LNCaP clone FGC (cell line): ENCODE results near the gene PRKCE.

Experiments
- DNase-seq: peaks from one replicate; pipeline ENCODE4 v3.0.0-alpha.2; 2011; ENCODE audit warnings: low read depth
- H3K4me3 ChIP-seq: 2 replicates; pipeline ENCODE4 v1.5.1; 2011; ENCODE audit warnings: mild to moderate bottlenecking, low read depth, low read length, control low read depth
- CTCF ChIP-seq: IDR thresholded peaks from 2 replicates; pipeline ENCODE4 v1.5.1; 2012; ENCODE audit warnings: mild to moderate bottlenecking; ENCODE audit not compliant: control insufficient read depth, insufficient read depth; ENCODE audit errors: extremely low read depth

Gene PRKCE

DNA sequence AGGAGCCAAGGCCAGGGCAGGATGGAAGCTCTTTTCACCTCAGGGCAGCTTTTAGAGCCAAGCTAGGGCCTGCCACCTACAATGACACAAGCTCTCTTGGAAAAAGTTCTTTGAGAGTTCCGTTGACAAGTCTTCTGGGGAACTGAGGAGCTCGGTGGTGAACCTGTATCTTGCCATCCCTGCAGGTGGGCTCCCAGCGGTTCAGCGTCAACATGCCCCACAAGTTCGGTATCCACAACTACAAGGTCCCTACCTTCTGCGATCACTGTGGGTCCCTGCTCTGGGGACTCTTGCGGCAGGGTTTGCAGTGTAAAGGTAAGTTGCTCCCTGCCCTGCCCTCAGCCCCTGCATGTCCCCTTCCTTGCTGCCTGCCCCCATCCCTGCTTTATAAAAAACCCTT is 332.9 kb downstream of the PRKCE start:
- no peak for TF ChIP-seq CTCF
- no peak for DNase-seq

DNA sequence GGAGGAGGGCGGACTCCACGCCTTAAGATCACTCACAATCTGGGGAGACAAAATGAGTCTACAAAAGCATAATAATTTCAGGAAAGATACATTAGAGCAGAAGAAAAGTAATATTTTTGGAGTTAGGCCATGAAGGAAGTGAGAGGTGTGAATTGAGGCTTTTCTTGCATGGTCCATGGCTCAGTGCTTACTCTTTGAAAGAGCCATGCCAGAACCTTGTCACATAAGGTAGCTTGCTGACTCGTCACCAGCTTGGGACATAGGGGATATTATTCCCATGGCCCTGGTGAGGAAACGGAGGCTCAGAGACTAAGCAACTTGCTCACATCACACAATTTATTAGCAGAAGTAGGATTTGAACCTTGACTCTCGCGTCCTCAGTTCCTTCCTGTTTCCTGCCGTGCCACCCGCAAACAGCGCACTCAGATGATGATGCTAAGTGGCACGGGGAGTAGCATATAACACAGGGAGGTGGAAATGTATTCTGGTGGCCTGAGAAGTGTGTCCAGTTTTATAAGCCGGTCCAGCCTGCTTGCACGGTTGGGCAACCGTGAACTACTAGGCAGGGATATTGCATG is 333.5 kb downstream of the PRKCE start:
- no peak for TF ChIP-seq CTCF
- H3K4me3 ChIP-seq = no peak overlapping the region
- DNase-seq = no peak

More for the DNA sequence above, 332.9 kb downstream of the PRKCE start:
- no peak overlapping the region for H3K4me3 ChIP-seq

DNA sequence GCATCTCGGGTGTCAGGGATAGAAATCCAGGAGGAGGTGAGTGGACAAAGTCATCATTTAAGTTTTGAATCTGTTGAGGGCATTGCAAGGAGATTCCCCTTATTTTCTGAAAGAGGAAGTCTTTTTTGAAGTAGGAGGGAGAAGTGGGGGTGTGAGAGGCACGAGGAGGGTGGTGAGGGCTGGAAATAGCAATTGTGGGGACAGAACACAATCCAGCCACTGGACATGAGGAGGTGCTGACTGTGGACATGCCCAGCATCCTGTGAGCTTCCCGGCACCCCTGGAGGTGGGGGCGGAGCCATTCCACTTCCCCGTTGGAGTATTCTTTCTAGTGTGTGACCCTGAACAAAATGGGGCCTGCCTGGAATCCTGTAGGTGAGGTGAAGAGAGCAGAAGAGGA is 335.0 kb downstream of the PRKCE start:
- no peak overlapping the region for H3K4me3 ChIP-seq
- no peak for DNase-seq
- TF ChIP-seq CTCF = no peak

DNA sequence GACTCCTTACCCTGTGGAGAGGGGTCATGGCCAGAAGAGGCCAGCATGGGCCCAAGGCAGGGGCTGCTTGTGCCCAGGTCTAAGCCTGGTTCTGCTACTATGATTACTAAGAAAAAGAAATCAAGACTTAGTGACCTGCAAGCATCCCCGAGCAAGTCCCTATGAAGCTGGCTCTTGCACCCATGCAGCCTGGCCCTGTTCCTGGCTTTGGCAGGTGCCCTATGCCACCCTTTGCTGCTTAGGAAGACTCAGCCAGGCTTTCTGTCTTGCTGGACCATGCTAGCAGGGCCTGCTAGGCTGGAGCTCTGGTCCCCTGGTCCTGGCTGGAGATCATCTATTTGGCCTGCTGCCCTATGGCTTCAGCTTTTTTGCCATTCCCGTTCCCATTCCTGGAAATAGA is 336.4 kb downstream of the PRKCE start:
- DNase-seq = no peak
- TF ChIP-seq CTCF = no peak

GRCh38 chr2:45988879-45989278 is 337.4 kb downstream of the PRKCE start:
- TF ChIP-seq CTCF = no peak
- H3K4me3 ChIP-seq = no peak overlapping the region
- no peak for DNase-seq

More for the DNA sequence above, 336.4 kb downstream of the PRKCE start:
- H3K4me3 ChIP-seq = no peak overlapping the region

DNA sequence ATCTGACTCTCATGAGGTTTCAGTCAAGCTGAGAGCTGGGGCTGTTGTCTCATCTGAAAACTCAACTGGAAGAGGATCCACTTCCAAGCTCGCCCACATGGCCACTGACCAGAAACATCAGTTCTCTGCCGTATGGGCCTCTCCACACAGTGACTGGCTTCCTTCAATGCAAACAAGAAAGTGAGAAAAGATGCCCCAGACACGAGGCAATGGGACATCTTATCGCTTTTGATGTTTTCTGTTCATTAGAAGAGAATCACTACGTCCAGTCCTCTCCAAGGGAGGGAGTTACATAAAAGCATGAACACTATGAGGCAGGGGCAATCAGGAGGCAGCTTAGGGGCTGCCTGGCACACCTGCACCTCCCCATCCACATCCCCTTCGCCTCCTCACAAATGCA is 338.7 kb downstream of the PRKCE start:
- no peak overlapping the region for H3K4me3 ChIP-seq
- no peak for DNase-seq
- no peak for TF ChIP-seq CTCF
